Right cardiac atrium (tissue), 5 donors: ENCODE data around the gene AIFM3. TPM values are rescaled to one million over a fixed set of nuclear protein-coding genes. Genes with fewer than 3 reads are reported as not detected.

Source experiments
- ATAC-seq, 2 donors: fragments of 200-7000 bp; cut with Tn5 transposase; one replicate each; pipeline versions ENCODE4 v1.8.0 to v1.9.1; 2020; ENCODE audit warnings: moderate library complexity in 2 of 2, mild to moderate bottlenecking in 1 of 2
- DNase-seq, 3 donors: peaks; one replicate each; pipeline ENCODE4 v3.0.0-alpha.2; 2020
- H3K27ac ChIP-seq: one replicate; pipeline ENCODE4 v1.5.1; 2013; ENCODE audit warnings: mild to moderate bottlenecking, low read length, control low read depth, moderate library complexity
- H3K27me3 ChIP-seq: one replicate; pipeline ENCODE4 v1.6.1; 2013; ENCODE audit not compliant: control insufficient read depth, insufficient read depth
- H3K4me1 ChIP-seq: one replicate; pipeline ENCODE4 v1.6.1; 2013; ENCODE audit warnings: low read length; ENCODE audit not compliant: control insufficient read depth, insufficient read depth
- H3K4me3 ChIP-seq: one replicate; pipeline ENCODE4 v1.5.1; 2013; ENCODE audit warnings: low read length, control low read depth
- H3K9me3 ChIP-seq: one replicate; pipeline ENCODE4 v1.6.1; 2013; ENCODE audit warnings: low read length; ENCODE audit not compliant: control insufficient read depth
- WGBS: extraction: QIAGEN DNeasy Blood & Tissue Kit; methylation state at CpG from one replicate; pipeline ENCODE4 v1.1.7; 2013; 5-methylcytosine and 5-hydroxymethylcytosine counted together
- intact Hi-C, 4 donors: fragments of 100-400 bp; cut with DNase I; formaldehyde crosslinking; loops; one replicate each; pipeline versions ENCODE4 v1.11.0 to v1.14.0; 2022 to 2023
- polyA plus RNA-seq: library from polyadenylated mRNA; stranded (reverse); fragments of 200-250 nt; gene quantifications from one replicate; pipeline ENCODE4 v1.2.3, GENCODE V29; 2013
- total RNA-seq, 4 donors: library from RNA; stranded (reverse); fragmentation: NEBNext Ultra II Directional; extraction: Animal tissue kit (Norgen Biotek cat#: 25700); gene quantifications; one replicate each; pipeline ENCODE4 v1.2.1, GENCODE V29; 2021
- donor health status: healthy with polysubstance abuse.
- donor health status: DM: no; HTN: yes; CAD: no.
- donor health status: DM: no; HTN: no; CAD: no.
- donor health status: DM: no; HTN: yes; CAD: no; lungs with severe emphysema.
- donor health status: DM: yes; HTN: yes; CAD: no.

The AIFM3 gene
- total and polyA plus RNA-seq, 5 donors, result 1.0 to 2.1 (median 1.4) TPM

GRCh38 chr22:20987375-20987774 is 20.3 kb downstream of the AIFM3 start:
- intact Hi-C loops, result loop anchor here in 1 of 4 donors (10.0 kb wide), 1 partner anchor 123 kb away; no protein-coding TSS in a partner anchor
- 91% methylated on average over 14 of the region's 14 CpGs for WGBS
- DNase-seq, result peak in 2 of 3 donors; percentile 4 to 38

GRCh38 chr22:20988573-20989322 is 21.7 kb downstream of the AIFM3 start:
- H3K4me1 ChIP-seq, result no peaks in the 10 kb centered on the region
- no peaks in the 10 kb centered on the region for H3K9me3 ChIP-seq
- intact Hi-C loops, result loop anchor here in 1 of 4 donors (10.0 kb wide), 1 partner anchor 124 kb away; no protein-coding TSS in a partner anchor
- ATAC-seq, result no peak
- no peaks in the 10 kb centered on the region for H3K27me3 ChIP-seq
- DNase-seq, result no peak
- H3K4me3 ChIP-seq, result no peak overlapping the region
- 89% methylated on average over 16 of the region's 16 CpGs for WGBS
- no peak overlapping the region for H3K27ac ChIP-seq

More at GRCh38 chr22:20987375-20987774, 20.3 kb downstream of the AIFM3 start:
- ATAC-seq, result no peak
- H3K27ac ChIP-seq, result no peak overlapping the region
- H3K4me1 ChIP-seq, result peaks cover 2% of the 10 kb centered on the region
- no peaks in the 10 kb centered on the region for H3K9me3 ChIP-seq
- H3K27me3 ChIP-seq, result no peaks in the 10 kb centered on the region
- H3K4me3 ChIP-seq, result no peak overlapping the region

- DNase-seq, result no peak
- Histone ChIP-seq H3K27me3 (no peaks in the 10 kb centered on the region), H3K4me1 (no peaks in the 10 kb centered on the region), H3K4me3 (no peak overlapping the region), H3K9me3 (no peaks in the 10 kb centered on the region), H3K27ac (no peak overlapping the region)
- no peak for ATAC-seq
- WGBS, result 62% methylated on average over 17 of the region's 17 CpGs
- intact Hi-C loops, result loop anchor here in 1 of 4 donors (10.0 kb wide), 1 partner anchor 125 kb away; no protein-coding TSS in a partner anchor
These were observed 22.5 kb downstream of the AIFM3 start for GRCh38 chr22:20989323-20990138.

- intact Hi-C loops, result no loop called here
- no peaks in the 10 kb centered on the region for H3K27me3 ChIP-seq
- H3K4me1 ChIP-seq, result no peaks in the 10 kb centered on the region
- H3K4me3 ChIP-seq, result no peak overlapping the region
- H3K9me3 ChIP-seq, result no peaks in the 10 kb centered on the region
- DNase-seq, result no peak
- WGBS, result 79% methylated on average over 21 of the region's 21 CpGs
- no peak overlapping the region for H3K27ac ChIP-seq
- ATAC-seq, result no peak
These were observed 23.4 kb downstream of the AIFM3 start for GRCh38 chr22:20990184-20991180.

- 94% methylated on average over 24 of the region's 24 CpGs for WGBS
- Histone ChIP-seq H3K27ac (no peak overlapping the region), H3K4me3 (no peak overlapping the region), H3K27me3 (no peaks in the 10 kb centered on the region), H3K9me3 (no peaks in the 10 kb centered on the region), H3K4me1 (no peaks in the 10 kb centered on the region)
- DNase-seq (peak in 1 of 3 donors; percentile 24), ATAC-seq (no peak)
- intact Hi-C loops, result no loop called here
These were observed 24.4 kb downstream of the AIFM3 start for GRCh38 chr22:20991252-20992055.

GRCh38 chr22:20992056-20992442 is 25.0 kb downstream of the AIFM3 start:
- Histone ChIP-seq H3K9me3 (no peaks in the 10 kb centered on the region), H3K4me1 (no peaks in the 10 kb centered on the region), H3K27ac (no peak overlapping the region), H3K4me3 (no peak overlapping the region), H3K27me3 (no peaks in the 10 kb centered on the region)
- whole genome bisulfite sequencing, result 88% methylated on average over 7 of the region's 7 CpGs
- ATAC-seq (no peak), DNase-seq (no peak)
- intact Hi-C loops, result no loop called here

GRCh38 chr22:20992456-20993303 is 25.6 kb downstream of the AIFM3 start:
- no peak for ATAC-seq
- WGBS, result 88% methylated on average over 21 of the region's 21 CpGs
- intact Hi-C loops, result no loop called here

GRCh38 chr22:20993304-20994127 is 26.5 kb downstream of the AIFM3 start:
- Histone ChIP-seq H3K27me3 (no peaks in the 10 kb centered on the region), H3K4me1 (no peaks in the 10 kb centered on the region), H3K27ac (no peak overlapping the region), H3K4me3 (no peak overlapping the region), H3K9me3 (no peaks in the 10 kb centered on the region)
- ATAC-seq (no peak), DNase-seq (peak in 1 of 3 donors; percentile 4)
- 95% methylated on average over 29 of the region's 29 CpGs for WGBS
- intact Hi-C loops, result no loop called here

More at GRCh38 chr22:20992456-20993303, 25.6 kb downstream of the AIFM3 start:
- DNase-seq, result no peak
- Histone ChIP-seq H3K9me3 (no peaks in the 10 kb centered on the region), H3K4me3 (no peak overlapping the region), H3K4me1 (no peaks in the 10 kb centered on the region), H3K27me3 (no peaks in the 10 kb centered on the region), H3K27ac (no peak overlapping the region)
